HG02970 (cell line): ENCODE results near the gene TEX52.

Source experiments
- ATAC-seq: cut with Tn5 transposase; IDR thresholded peaks from one replicate; pipeline ENCODE4 v1.9.1; 2021; ENCODE audit warnings: mild to moderate bottlenecking, moderate library complexity, moderate number of reproducible peaks; ENCODE audit not compliant: unreplicated experiment, low FRiP score

Gene TEX52

GRCh38 chr12:2801044-2801783, 55.6 kb downstream of the TEX52 start:
- no peak for ATAC-seq

GRCh38 chr12:2800046-2800570, 56.7 kb downstream of the TEX52 start:
- no peak for ATAC-seq
